Tongue (tissue), 2 donors: ENCODE results near the gene BEND5. TPM values are rescaled to one million over a fixed set of nuclear protein-coding genes. Genes with fewer than 3 reads are reported as not detected.

Source experiments
- DNase-seq: peaks from one replicate; pipeline ENCODE4 v3.0.0-alpha.2; 2015
- total RNA-seq: library from RNA; depleted of rRNA; stranded (reverse); fragments of >200 nt; gene quantifications from one replicate; pipeline ENCODE4 v1.2.3, GENCODE V29; 2014

The BEND5 gene
- total RNA-seq, 1 donor from 2014 or later: 17.5 TPM

GRCh38 chr1:48765335-48765734, 11.4 kb downstream of the BEND5 start:
- no peak for DNase-seq

- DNase-seq: peak; percentile 79
These were observed 14.7 kb downstream of the BEND5 start for GRCh38 chr1:48761986-48762385.

GRCh38 chr1:48761411-48761810, 15.3 kb downstream of the BEND5 start:
- no peak for DNase-seq

GRCh38 chr1:48760857-48761256, 15.8 kb downstream of the BEND5 start:
- DNase-seq: no peak

- no peak for DNase-seq
These were observed 17.7 kb downstream of the BEND5 start for GRCh38 chr1:48758976-48759375.

- no peak for DNase-seq
These were observed 19.3 kb downstream of the BEND5 start for GRCh38 chr1:48757363-48757762.

GRCh38 chr1:48756683-48757316, 19.9 kb downstream of the BEND5 start:
- DNase-seq: no peak

GRCh38 chr1:48753293-48753692, 23.4 kb downstream of the BEND5 start:
- no peak for DNase-seq

- no peak for DNase-seq
These were observed 26.6 kb downstream of the BEND5 start for GRCh38 chr1:48750109-48750508.

GRCh38 chr1:48749068-48749467, 27.6 kb downstream of the BEND5 start:
- no peak for DNase-seq

GRCh38 chr1:48746906-48747305, 29.8 kb downstream of the BEND5 start:
- DNase-seq: no peak

- DNase-seq: no peak
These were observed 32.7 kb downstream of the BEND5 start for GRCh38 chr1:48744032-48744431.

- no peak for DNase-seq
These were observed 33.2 kb downstream of the BEND5 start for GRCh38 chr1:48743480-48743879.

- no peak for DNase-seq
These were observed 35.3 kb downstream of the BEND5 start for GRCh38 chr1:48741380-48741779.

GRCh38 chr1:48740621-48741020, 36.1 kb downstream of the BEND5 start:
- DNase-seq: peak; percentile 19

GRCh38 chr1:48739091-48739490, 37.6 kb downstream of the BEND5 start:
- no peak for DNase-seq

GRCh38 chr1:48738356-48738755, 38.3 kb downstream of the BEND5 start:
- no peak for DNase-seq

GRCh38 chr1:48735796-48736195, 40.9 kb downstream of the BEND5 start:
- no peak for DNase-seq

GRCh38 chr1:48730164-48730910, 46.4 kb downstream of the BEND5 start:
- no peak for DNase-seq

- no peak for DNase-seq
These were observed 48.1 kb downstream of the BEND5 start for GRCh38 chr1:48728584-48728983.

- no peak for DNase-seq
These were observed 50.0 kb downstream of the BEND5 start for GRCh38 chr1:48726557-48727215.

GRCh38 chr1:48726139-48726538, 50.6 kb downstream of the BEND5 start:
- DNase-seq: no peak

- DNase-seq: peak; percentile 28
These were observed 51.2 kb downstream of the BEND5 start for GRCh38 chr1:48725341-48726046.
